Activated CD8-positive, alpha-beta memory T cell treated with anti-CD3 and anti-CD28 coated beads, Interleukin-2, amount 10 ng/mL, durations not matched to agents 7 days and 5 days (primary cell): ENCODE data around the gene EDEM1. TPM values are rescaled to one million over a fixed set of nuclear protein-coding genes. Genes with fewer than 3 reads are reported as not detected.

Experiments used
- ATAC-seq: fragments of 150-1000 bp; cut with Tn5 transposase; one replicate; pipeline ENCODE4 v1.10.0; 2021; ENCODE audit warnings: moderate library complexity
- CTCF ChIA-PET: fragments of 350-600 bp; sonication (Branson Sonifier 250); formaldehyde crosslinking; loops from one replicate; lab custom pipeline; 2021; ENCODE audit warnings: antibody characterized with exemption; lab: Charles Lee
- DNase-seq: peaks from one replicate; pipeline ENCODE4 v3.0.0-alpha.2; 2020
- H3K27ac Mint-ChIP-seq: one replicate; pipeline ENCODE4 v1.8.0; 2021; ENCODE audit warnings: mild to moderate bottlenecking, mixed read lengths
- H3K27me3 Mint-ChIP-seq: one replicate; pipeline ENCODE4 v1.8.0; 2021; ENCODE audit warnings: mixed read lengths
- H3K36me3 Mint-ChIP-seq: one replicate; pipeline ENCODE4 v1.8.0; 2021; ENCODE audit warnings: mild to moderate bottlenecking, mixed read lengths
- H3K4me1 Mint-ChIP-seq: one replicate; pipeline ENCODE4 v1.8.0; 2021; ENCODE audit warnings: mixed read lengths
- H3K4me3 Mint-ChIP-seq: one replicate; pipeline ENCODE4 v1.8.0; 2021; ENCODE audit warnings: mild to moderate bottlenecking, moderate library complexity, mixed read lengths
- H3K9me3 Mint-ChIP-seq: one replicate; pipeline ENCODE4 v1.8.0; 2022; ENCODE audit warnings: low read depth, mixed read lengths
- total RNA-seq, 2 experiments: library from RNA; stranded (reverse); gene quantifications; one replicate each; pipeline ENCODE4 v1.2.3, GENCODE V29; 2021

Gene EDEM1
- total RNA-seq, 2 experiments from 2014 or later = 79.0 to 119 TPM

- CTCF ChIA-PET = interaction anchor here (1.6 kb wide), 1 partner anchor 474 kb away, joined by 4 read pairs; no protein-coding TSS in a partner anchor
- Mint-ChIP-seq H3K4me3 (no peak overlapping the region), H3K36me3 (peaks cover 19% of the 10 kb centered on the region), H3K4me1 (peaks cover 9% of the 10 kb centered on the region), H3K27ac (no peak overlapping the region), H3K9me3 (no peaks in the 10 kb centered on the region), H3K27me3 (no peaks in the 10 kb centered on the region)
- DNase-seq (no peak), ATAC-seq (no peak)
Measured at GRCh38 chr3:5185093-5185673, 2.3 kb upstream of the EDEM1 start.

DNA sequence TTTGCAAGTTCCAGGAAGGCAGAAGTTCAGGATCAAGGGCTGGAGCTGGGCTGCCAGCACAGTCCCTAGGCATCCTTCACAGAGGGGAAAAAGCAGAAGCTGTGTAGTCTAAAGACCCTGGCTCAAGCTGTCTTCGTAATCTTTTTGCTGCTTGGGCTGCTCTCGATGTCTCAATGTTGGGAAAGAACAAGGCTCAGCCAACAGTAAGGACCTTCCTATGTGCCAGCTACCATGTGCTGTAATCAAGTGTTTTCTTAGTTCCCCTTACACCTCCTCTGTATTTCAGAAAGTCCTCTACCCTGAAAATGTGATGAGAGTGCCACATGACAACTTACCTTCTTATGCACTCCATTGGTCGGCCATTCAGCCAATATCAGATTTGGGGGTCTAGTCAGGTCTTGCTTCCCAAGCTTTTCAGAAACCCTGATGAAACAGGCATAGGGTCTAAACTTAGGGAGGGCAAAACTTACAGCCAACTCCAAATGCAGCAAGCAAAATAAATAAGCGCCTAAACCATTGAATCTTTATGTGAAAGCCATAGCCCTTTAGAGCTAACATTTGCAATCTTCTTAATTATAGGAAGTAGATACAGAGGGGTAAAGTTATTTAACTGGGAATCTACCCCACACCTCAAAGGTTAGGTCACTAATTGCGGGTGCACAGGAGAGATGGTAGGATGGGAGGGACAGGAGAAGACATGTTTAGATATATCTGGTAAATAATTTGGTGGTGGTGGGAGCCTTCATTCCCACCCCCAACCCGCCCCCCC, 1.2 kb upstream of the EDEM1 start:
- no peaks in the 10 kb centered on the region for H3K27me3 Mint-ChIP-seq

DNA sequence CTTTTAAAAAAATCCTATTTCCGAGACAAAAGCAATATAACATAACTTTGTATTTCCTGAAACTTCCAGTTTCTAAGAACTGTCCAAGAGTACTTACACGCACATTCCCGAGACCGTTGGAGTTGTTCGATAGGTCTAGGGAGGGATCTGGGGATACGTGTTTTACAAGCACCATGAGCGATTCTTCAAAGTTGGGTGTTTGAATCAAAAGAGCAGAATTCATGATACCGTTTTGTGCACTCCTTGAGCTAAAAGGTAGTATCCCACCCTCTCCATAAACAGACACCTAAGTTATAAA, 700 bp upstream of the EDEM1 start:
- ATAC-seq = no peak
- CTCF ChIA-PET = interaction anchor here (1.0 to 3.0 kb wide), 3 partner anchors 11 to 475 kb away, joined by 3 to 25 read pairs (median 4); no protein-coding TSS in a partner anchor
- no peaks in the 10 kb centered on the region for H3K27me3 Mint-ChIP-seq
- H3K36me3 Mint-ChIP-seq = peaks cover 20% of the 10 kb centered on the region
- H3K9me3 Mint-ChIP-seq = no peaks in the 10 kb centered on the region
- H3K27ac Mint-ChIP-seq = peak overlapping the region; percentile 92
- H3K4me1 Mint-ChIP-seq = peaks cover 17% of the 10 kb centered on the region
- peak overlapping the region; percentile 93 for H3K4me3 Mint-ChIP-seq
- no peak for DNase-seq

More for the DNA sequence above, 1.2 kb upstream of the EDEM1 start:
- Mint-ChIP-seq H3K36me3 (peaks cover 21% of the 10 kb centered on the region), H3K4me3 (peak overlapping the region; percentile 93), H3K9me3 (no peaks in the 10 kb centered on the region), H3K4me1 (peaks cover 12% of the 10 kb centered on the region), H3K27ac (no peak overlapping the region)
- DNase-seq = no peak
- CTCF ChIA-PET = interaction anchor here (0.6 to 3.0 kb wide), 4 partner anchors 11 to 475 kb away, joined by 3 to 25 read pairs (median 4); no protein-coding TSS in a partner anchor
- no peak for ATAC-seq

DNA sequence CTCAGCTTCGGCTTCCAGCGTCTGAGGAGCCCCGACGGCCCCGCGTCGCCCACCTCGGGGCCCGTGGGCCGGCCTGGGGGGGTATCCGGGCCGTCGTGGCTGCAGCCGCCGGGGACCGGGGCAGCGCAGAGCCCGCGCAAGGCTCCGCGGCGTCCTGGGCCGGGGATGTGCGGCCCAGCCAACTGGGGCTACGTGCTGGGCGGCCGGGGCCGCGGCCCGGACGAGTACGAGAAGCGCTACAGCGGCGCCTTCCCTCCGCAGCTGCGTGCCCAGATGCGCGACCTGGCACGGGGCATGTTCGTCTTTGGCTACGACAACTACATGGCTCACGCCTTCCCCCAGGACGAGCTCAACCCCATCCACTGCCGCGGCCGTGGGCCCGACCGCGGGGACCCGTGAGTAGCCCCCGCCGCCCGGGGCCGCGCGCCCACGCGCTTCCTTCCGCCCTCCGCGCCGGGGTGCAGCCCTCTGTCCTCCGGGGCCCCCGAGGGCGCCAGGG, 462 bp downstream of the EDEM1 start:
- Mint-ChIP-seq H3K27me3 (no peaks in the 10 kb centered on the region), H3K27ac (peak overlapping the region; percentile 96), H3K9me3 (no peaks in the 10 kb centered on the region), H3K4me3 (peak overlapping the region; percentile 93), H3K36me3 (peaks cover 27% of the 10 kb centered on the region), H3K4me1 (peaks cover 28% of the 10 kb centered on the region)
- DNase-seq (peak; percentile 69), ATAC-seq (peak; percentile 28)
- CTCF ChIA-PET = interaction anchor here (1.2 to 3.0 kb wide), 2 partner anchors 9 to 65 kb away, joined by 3 to 25 read pairs; no protein-coding TSS in a partner anchor

DNA sequence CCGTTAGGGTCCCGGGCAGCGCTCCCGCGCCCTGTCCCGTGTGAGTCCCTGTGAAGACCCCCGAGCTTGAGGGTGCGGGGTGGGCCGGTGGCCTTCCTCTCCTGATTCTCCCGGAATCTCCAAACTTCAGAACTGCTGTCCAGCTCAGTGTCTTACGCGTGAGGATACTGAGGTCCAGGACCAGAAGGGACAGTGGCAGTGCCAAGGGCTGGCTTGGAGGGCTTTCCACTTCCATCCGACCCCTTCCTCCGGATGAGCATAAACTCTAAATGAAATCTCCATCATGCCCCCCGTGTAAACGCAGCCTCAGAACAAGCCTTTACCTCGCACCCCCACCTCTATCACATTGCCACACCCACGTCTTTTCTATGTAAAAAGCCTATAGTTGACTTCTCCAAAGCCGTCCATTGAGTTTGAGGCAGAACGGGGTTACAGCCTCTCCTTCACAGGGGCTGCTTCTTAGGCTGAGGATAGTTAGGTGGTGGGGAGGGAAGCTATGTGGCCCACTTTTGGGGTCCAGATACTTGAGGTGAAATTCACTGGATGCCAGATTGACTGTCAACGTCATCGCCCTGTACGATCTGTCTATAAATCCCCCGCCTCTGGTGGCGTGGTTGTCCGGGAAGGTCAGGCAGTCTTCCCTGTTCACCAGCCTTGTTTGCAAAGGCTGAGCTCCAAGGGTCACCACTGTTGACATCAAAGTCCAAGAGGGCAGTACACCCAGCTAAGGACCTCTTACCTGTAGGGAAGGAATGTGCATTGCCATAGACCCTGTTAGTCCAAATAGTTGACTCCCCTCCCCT, 1.1 kb downstream of the EDEM1 start:
- DNase-seq = peak; percentile 72
- Mint-ChIP-seq H3K9me3 (no peaks in the 10 kb centered on the region), H3K4me3 (peak overlapping the region; percentile 93), H3K4me1 (peaks cover 32% of the 10 kb centered on the region), H3K36me3 (peaks cover 30% of the 10 kb centered on the region), H3K27me3 (no peaks in the 10 kb centered on the region), H3K27ac (peak overlapping the region; percentile 96)
- ATAC-seq = peak; percentile 7
- CTCF ChIA-PET = interaction anchor here (0.5 to 3.0 kb wide), 4 partner anchors 9 to 884 kb away, joined by 3 to 25 read pairs (median 4); no protein-coding TSS in a partner anchor

DNA sequence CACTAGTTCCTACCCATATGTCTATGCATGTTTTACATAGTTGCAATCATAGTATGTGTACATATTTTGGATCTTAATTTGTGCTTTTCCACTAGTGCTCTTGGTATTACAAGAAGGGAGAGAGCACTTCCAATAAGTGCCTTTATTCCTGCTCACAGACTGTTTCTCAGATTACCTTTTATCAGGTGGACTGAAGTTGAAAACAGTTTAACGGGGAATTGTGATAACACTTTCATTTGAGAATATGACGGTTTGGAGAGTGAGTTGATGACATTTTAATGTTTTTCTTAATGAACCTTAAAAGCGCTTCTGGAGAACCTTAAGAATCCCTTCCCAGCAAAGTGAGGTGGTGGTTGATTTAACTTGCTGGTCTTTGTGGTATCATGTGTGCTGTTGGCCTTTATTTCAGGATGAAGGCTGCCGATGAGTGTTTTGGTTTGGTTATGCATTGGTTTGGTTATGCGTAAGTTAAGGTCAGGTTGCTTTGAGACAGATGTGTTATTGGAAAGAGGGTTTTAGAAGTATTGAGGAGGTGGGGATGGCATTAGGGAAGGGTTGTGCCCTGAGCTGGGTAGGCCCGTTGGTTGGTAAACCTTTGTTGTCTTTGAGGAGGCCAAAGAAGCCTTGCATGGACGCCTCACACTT, 2.8 kb downstream of the EDEM1 start:
- H3K27ac Mint-ChIP-seq = peak overlapping the region; percentile 87
- no peaks in the 10 kb centered on the region for H3K27me3 Mint-ChIP-seq
- DNase-seq (no peak), ATAC-seq (no peak)
- H3K36me3 Mint-ChIP-seq = peaks cover 41% of the 10 kb centered on the region
- CTCF ChIA-PET = interaction anchor here (0.6 to 1.5 kb wide), 2 partner anchors 31 to 64 kb away, joined by 3 to 4 read pairs; no protein-coding TSS in a partner anchor
- H3K4me1 Mint-ChIP-seq = peaks cover 46% of the 10 kb centered on the region
- H3K4me3 Mint-ChIP-seq = peak overlapping the region; percentile 93
- no peaks in the 10 kb centered on the region for H3K9me3 Mint-ChIP-seq

GRCh38 chr3:5191555-5192304, 4.2 kb downstream of the EDEM1 start:
- peak overlapping the region; percentile 60 for H3K4me3 Mint-ChIP-seq
- peaks cover 51% of the 10 kb centered on the region for H3K36me3 Mint-ChIP-seq
- H3K27ac Mint-ChIP-seq = peak overlapping the region; percentile 83
- H3K4me1 Mint-ChIP-seq = peaks cover 60% of the 10 kb centered on the region
- CTCF ChIA-PET = interaction anchor here (1.3 kb wide), 1 partner anchor 55 kb away, joined by 3 read pairs; no protein-coding TSS in a partner anchor
- DNase-seq (no peak), ATAC-seq (no peak)
- H3K9me3 Mint-ChIP-seq = no peaks in the 10 kb centered on the region
- H3K27me3 Mint-ChIP-seq = no peaks in the 10 kb centered on the region

- no peak for ATAC-seq
- no peaks in the 10 kb centered on the region for H3K9me3 Mint-ChIP-seq
- peaks cover 58% of the 10 kb centered on the region for H3K36me3 Mint-ChIP-seq
- no peak for DNase-seq
- peaks cover 68% of the 10 kb centered on the region for H3K4me1 Mint-ChIP-seq
- H3K4me3 Mint-ChIP-seq = peak overlapping the region; percentile 60
- H3K27me3 Mint-ChIP-seq = no peaks in the 10 kb centered on the region
- peak overlapping the region; percentile 83 for H3K27ac Mint-ChIP-seq
- CTCF ChIA-PET = interaction anchor here (1.1 to 1.7 kb wide), 3 partner anchors 9 to 171 kb away, joined by 3 to 5 read pairs (median 3); partner anchors contain the start of gene ARL8B
Measured at GRCh38 chr3:5192571-5193365, 5.3 kb downstream of the EDEM1 start.

DNA sequence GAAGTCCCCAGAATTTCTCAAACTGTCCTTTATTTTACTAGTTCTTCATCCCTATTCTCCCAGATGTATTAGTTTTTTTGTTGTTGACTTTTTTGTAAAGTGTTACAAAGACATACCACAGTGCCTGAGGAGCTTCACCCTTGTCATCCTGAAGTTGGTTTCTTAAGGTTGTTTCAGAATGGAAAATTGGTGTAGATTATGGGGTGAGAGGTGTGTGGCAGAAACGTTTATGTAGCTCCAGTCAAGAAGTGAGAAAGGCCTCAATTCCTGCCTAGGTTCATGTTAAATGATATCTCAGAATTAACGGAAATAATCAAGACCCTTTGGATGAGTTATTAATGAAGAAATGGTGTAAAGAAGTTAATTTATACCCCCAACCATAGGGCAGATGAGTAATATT, 6.8 kb downstream of the EDEM1 start:
- ATAC-seq (peak; percentile 13), DNase-seq (no peak)
- no peaks in the 10 kb centered on the region for H3K27me3 Mint-ChIP-seq
- H3K27ac Mint-ChIP-seq = peak overlapping the region; percentile 89
- peaks cover 82% of the 10 kb centered on the region for H3K4me1 Mint-ChIP-seq
- CTCF ChIA-PET = interaction anchor here (0.8 to 1.7 kb wide), 2 partner anchors 57 to 72 kb away, joined by 3 to 5 read pairs; partner anchors contain the start of gene ARL8B
- H3K4me3 Mint-ChIP-seq = peak overlapping the region; percentile 16
- peaks cover 63% of the 10 kb centered on the region for H3K36me3 Mint-ChIP-seq
- no peaks in the 10 kb centered on the region for H3K9me3 Mint-ChIP-seq

DNA sequence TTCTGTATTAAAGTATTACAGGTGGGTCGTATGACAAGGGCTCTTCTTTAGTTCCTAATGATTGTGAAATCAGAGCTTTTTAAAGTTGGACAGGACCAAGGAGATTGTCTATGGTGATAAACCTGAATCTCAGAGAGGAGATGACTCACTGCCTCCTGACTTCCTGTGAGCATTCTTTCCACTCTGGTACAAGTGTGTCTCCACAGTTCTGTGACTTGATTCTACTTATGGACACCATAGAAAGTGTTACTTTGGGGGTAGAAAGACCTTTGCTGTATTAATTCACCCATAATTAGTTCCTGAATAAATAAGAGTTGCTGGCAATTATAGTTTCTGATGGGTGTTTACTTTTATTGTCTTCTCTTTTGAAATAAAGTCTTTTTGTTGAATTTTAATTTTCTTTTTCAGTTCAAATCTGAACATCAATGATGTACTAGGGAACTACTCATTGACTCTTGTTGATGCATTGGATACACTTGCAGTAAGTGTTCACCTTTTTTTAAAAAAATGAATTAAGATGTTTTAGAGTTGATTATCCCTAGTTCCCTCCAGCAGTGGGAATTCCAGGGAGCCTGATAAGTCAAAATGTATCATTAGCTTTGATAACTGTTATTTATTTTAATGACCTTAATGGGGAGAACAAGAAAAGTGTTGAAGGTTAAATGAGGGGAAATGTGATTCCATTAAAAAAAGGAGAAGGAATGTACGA, 7.4 kb downstream of the EDEM1 start:
- ATAC-seq (peak; percentile 71), DNase-seq (peak; percentile 76)
- peaks cover 87% of the 10 kb centered on the region for H3K4me1 Mint-ChIP-seq
- H3K9me3 Mint-ChIP-seq = no peaks in the 10 kb centered on the region
- peaks cover 66% of the 10 kb centered on the region for H3K36me3 Mint-ChIP-seq
- CTCF ChIA-PET = interaction anchor here (0.8 to 0.9 kb wide), 2 partner anchors 57 to 72 kb away, joined by 3 read pairs; no protein-coding TSS in a partner anchor
- H3K27me3 Mint-ChIP-seq = no peaks in the 10 kb centered on the region
- peak overlapping the region; percentile 89 for H3K27ac Mint-ChIP-seq
- peak overlapping the region; percentile 20 for H3K4me3 Mint-ChIP-seq

- DNase-seq (peak; percentile 60), ATAC-seq (peak; percentile 3)
- H3K4me3 Mint-ChIP-seq = no peak overlapping the region
- peaks cover 64% of the 10 kb centered on the region for H3K36me3 Mint-ChIP-seq
- H3K4me1 Mint-ChIP-seq = peaks cover 85% of the 10 kb centered on the region
- peak overlapping the region; percentile 89 for H3K27ac Mint-ChIP-seq
- H3K27me3 Mint-ChIP-seq = no peaks in the 10 kb centered on the region
- CTCF ChIA-PET = interaction anchor here (0.9 to 3.6 kb wide), 3 partner anchors 8 to 374 kb away, joined by 3 to 25 read pairs (median 3); partner anchors contain the start of gene EDEM1
- H3K9me3 Mint-ChIP-seq = no peaks in the 10 kb centered on the region
Measured at GRCh38 chr3:5195605-5196004, 8.1 kb downstream of the EDEM1 start.
